GM19328 (cell line): ENCODE data around the gene FSD1L.

ENCODE experiments used
- ATAC-seq: cut with Tn5 transposase; IDR thresholded peaks from one replicate; pipeline ENCODE4 v1.9.1; 2021; ENCODE audit warnings: mild to moderate bottlenecking, moderate library complexity; ENCODE audit not compliant: unreplicated experiment

Gene FSD1L

DNA sequence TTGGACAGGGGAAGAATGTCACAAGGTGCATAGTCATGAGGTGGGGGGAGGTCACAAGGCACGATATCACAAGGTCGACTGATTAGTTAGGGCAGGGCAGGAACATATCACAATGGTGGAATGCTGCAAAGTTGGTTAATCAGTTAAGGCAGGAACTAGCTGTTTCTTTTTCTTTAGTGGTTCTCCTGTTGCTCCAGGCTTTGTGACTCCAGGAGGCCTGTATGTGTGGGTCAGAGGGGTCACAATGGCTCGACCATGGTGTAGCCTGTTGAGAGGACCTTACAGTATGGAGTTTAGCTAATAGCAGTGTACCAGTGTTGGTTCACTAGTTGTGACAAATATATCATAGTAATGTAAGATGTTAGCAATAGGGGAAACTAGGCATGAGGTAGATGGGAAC is 12.4 kb upstream of the FSD1L start:
- no peak for ATAC-seq

DNA sequence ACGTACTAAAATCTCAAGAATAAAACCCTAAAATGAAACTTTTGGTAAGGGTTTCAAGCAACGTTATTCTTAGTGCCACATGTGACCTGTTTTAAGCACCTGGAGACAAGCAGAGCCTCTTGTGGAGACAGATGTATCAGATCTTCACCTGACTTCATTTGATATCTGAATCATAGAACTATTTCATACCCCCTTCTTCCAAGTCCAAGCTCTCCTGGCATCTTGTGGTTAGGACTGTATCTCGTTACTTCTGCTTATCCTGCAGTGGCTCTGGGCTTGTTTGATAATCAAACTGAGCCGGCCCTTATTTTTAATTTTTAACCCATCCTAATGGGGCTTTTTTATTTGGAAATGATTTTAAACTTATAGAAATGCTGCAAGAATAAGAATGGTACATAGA is 11.1 kb upstream of the FSD1L start:
- ATAC-seq, result no peak

DNA sequence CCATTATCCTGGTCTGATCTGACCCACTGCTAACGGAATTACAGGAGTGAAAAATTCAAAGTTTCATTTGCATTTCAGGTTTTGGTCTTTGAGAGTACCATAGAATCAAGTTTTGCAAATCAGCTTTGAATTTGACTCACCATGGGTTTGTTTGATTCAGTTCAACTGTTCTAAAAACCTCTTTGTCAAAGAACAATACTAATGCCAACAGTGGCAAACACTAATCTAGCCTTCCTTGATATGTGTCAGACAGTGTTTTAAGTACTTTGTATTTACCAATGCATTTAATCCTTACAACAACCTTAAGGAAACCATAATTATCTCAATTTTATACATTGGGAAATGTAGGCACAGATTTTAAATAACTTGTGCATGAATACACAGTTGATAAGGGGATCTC is 10.1 kb upstream of the FSD1L start:
- ATAC-seq, result no peak

DNA sequence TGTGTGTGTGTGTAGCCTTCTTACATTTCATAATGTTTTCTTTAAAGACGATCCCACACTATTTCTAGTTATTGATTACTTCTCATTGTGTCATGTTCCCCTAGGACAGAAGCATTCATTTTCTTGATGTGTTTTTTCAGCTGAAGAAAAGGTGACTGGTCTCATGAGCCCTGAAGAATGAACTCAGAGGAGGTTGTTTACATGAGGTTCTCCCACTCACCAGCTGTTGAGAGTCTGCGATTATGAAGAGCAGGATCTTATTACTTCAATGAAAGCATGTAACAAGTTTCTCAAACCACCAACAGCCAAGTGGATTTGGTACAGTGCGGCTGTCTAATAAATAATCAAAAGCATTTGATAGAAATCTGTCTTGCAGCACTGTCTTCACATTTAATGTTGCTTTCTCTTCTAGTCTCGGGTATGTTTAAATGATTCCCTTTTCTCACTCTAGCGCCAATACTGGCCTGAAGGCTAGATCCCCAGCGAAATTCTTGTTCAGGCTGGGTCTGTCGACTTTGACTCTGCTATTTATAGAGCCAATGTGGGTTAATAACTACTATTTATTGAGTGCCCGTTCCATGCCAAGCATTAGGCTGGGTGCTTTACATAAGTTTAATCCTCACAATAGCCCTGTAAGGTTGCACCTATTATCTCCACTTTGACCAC is 9.6 kb upstream of the FSD1L start:
- no peak for ATAC-seq

DNA sequence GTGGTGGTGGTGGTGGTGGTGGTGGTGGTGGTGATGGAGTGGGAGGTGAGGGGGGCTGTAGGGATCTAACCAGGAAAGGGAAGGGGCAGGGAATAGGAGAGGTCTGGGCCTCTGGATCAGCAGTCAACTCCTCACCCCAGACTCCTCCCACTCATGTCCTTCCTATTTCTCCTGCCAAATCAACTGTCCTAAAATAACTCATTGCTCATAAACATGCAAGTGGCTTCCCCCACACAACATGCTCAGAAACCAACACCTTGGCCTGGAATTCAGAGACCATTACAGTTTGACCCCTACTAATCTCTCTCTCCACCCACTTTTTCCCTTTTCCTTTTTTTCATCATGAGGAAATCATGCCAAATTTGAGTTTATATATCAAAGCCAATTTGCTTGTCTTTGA is 8.4 kb upstream of the FSD1L start:
- no peak for ATAC-seq

DNA sequence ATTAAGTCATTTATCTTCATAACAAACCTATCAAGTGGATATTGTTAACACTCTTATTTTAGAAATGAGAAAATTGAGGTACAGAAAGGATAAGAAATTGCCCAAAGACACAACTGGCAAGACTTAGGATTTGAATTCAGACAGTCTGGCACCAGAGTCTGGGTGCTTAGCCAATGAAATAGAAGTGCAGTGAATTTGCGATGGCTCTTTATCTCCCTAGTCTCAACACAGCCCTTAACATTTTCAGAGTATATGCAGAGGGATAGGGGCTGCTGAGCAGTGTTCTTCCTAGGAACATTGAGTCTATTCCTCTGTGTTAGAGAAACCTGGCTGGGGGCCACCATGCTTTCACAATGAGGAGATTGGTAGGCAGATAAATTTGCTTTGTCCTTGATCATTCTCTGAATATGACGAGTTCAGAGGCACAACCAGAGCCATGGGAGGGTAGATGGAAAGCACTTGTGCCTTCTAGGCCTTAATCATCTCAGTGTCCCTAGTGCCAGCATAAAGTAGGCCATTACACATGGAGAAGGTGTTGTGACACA is 6.1 kb upstream of the FSD1L start:
- ATAC-seq, result no peak

DNA sequence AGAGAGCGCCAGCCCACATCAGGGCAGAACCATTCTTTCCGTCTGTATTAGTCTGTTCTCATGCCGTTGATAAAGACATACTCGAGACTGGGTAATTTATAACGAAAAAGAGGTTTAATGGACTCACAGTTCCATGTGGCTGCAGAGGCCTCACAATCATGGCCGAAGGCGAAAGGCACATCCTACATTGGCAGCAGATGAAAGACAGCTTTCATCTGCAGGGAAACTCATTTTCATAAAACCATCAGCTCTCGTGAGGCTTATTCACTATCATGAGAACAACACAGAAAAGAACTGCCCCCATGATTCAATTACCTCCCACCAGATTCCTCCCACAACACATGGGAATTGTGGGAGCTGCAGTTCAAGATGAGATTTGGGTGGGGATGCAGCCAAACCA is 4.7 kb upstream of the FSD1L start:
- ATAC-seq, result no peak

DNA sequence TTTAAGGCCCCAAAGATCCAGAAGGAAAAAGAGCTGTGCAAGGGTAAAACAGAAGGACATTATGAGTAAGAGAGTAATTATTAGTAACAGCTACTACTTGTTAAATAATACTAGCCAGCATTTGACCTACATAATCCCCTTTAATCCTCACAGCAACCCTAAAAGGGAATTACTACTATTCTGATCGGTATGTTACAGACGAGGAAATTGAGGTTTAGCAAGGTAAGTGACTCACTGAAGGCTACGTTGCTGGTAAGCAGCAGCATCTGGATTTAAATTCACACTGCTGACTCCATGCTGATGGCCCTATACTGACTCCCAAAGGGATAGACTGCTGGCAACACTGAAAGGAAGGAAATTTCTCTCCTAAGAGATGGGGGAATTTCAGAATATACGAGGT is 3.7 kb upstream of the FSD1L start:
- no peak for ATAC-seq

DNA sequence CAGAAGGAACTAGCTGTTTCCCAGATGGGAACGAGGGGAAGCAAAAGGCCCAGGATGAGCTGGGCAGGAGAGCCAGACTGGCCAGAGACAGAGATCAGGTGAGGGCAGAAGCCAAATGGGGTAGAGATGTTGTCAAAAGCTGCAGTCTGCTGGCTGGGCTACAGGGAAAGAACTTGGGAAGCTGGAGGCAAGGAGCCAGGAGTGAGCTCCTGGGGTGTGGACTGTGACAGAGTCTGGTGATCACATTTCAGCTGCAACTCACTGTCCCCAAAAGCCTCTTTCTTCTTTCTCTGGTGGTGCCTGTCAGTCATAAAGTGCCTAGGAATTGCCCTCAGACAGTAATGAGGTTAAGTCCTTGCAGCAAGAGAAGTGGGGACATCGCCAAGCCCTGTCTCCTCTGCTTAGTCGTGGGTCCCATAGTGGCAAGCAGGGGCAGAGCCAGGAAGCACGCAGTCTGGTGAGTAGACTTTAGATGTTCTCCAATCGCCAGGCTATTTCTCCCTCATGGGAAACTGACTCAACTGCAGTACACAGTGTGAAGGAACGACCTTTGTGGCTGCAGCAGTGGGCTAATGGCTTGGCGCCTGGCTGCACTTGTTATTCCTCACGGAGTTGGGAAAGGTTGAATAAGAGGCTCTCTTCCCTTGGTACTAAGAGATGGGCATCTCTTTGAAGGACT is 2.5 kb upstream of the FSD1L start:
- no peak for ATAC-seq

DNA sequence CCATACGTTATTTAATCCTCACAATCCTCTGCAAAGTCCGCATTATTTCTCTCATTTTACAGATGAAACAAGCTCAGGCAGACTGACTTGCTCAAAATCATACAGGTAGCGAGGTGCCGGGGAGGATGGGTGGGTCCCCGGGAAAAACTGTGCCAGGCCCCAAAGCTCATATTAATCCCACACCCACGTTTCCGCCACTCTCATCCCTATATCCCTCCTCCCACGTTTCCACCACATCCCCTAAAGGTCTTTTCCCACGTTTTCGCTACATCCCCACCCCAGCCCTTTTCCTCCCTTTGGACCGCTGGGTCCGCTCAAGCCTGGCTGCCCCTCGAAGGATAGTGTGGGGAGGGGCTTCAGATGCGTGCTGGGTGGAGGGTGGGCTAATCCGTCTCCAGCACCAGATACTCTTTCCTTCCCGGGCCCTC is 434 bp upstream of the FSD1L start:
- ATAC-seq, result no peak

DNA sequence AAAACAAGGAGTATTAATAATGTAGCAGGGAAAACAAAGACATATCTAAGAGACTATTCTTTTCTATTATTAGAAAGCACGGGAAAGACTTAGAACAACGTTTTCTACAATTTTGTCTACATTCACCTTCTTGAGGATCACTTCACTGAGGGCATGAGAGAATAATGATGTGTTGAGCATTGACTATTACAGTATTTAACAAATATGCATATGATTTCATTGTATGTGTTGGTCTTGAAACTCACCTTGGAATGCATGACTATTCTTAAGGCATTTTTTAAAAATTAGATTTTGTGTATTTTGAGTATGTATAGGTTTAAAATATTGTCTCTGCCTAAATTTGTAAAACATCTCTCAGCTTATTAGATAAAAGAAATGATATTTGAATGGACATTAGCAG is 1.2 kb downstream of the FSD1L start:
- no peak for ATAC-seq

DNA sequence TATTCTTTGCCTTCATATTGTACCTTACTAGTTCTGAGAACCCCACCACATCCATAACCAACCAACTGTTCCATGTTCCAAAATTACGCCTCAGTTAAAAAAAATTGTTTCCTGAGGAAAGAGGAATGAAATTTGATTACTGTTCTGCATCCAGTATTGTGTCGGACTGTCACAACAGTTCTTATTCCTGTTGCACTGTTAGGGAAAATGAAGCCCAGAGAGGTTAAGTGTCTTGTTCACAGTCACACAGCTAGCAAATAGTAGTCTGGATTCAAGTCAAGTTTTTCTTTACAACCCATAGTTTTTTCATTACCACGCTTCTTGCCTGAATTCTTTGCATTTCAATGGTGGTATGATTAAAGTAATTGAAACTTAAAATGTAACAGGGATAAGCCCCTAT is 4.4 kb downstream of the FSD1L start:
- ATAC-seq, result no peak

DNA sequence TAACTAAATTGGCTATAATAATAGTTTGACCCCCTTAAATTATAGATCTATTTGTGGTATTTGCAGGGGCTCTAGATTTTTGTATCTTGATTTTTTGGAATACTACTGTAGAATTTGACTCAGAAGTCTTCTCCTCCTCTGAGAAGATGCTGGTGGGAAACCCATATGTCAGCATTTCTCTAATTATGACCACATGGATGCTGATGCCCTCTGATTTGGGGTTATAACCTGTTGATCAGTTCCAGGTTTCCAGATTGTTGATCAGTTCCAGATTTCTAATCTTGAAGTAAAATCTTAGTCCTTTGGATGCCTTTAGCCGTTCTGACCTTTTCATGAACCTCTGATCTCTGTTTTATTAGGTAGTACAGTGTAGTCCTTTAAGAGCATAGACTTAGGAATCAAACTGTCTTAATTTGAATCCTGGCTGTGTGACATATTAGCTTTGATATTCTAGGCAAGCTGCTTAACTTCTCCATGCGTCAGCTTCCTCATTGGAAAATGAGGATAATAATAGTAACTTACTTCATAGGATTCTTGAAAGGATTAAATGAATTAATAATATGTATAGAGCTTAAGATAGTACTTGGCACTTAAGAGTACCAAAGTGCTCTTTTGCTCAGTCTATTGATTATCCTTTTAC is 8.1 kb downstream of the FSD1L start:
- no peak for ATAC-seq

DNA sequence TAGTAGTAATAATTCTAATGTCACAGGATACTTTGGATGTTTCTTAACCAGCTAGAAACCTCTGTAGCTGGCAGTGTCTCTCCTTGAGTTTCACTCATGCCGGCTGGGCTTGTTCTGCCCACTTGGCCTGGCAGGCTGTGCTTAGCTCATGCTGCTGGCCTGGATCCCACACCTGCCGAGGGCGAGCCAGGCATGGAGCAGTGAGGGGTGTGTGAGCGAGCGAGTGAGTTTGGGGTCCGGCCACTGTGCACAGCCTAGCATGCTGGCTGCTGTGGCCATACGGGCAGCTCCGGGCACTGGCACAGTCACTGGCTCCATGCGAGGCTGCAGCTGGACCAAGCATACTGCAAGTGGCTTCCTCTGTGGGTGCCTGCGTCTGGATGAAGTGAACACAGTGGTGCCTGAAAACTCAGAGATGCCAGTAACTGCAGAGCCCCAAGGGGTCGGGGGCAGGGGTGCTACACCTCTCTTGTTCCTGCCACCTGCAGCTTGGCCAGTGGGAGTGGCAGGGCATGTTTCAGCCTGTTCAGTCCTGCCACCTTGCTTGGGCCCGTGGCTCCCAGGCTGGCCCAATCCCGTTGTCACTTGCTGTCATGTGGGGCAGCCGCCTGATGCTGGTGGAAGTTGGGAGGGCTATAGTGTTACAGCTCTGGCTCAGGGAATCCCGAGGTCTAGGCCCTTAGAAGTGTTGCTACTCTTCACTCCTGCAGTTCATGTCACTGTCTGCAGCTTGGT is 9.9 kb downstream of the FSD1L start:
- no peak for ATAC-seq

DNA sequence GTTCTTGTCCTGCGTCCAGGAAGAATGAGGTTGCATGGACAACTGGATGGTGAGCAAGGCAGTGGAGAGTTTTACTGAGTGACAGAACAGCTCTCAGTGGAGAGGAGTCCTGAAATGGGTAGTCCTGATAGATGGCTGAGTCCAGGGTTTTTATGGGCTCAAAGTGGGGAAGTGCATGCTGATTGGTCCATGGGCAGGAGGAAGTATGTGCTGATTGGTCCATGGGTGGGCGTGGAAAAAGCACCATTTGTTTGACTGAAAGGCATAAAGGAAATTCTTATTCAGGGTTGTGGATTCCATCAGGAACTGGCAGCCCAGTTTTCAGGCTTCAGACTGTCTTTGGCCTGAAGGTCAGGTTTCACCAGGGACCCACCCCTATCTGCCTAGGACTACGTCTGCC is 10.6 kb downstream of the FSD1L start:
- ATAC-seq, result no peak

DNA sequence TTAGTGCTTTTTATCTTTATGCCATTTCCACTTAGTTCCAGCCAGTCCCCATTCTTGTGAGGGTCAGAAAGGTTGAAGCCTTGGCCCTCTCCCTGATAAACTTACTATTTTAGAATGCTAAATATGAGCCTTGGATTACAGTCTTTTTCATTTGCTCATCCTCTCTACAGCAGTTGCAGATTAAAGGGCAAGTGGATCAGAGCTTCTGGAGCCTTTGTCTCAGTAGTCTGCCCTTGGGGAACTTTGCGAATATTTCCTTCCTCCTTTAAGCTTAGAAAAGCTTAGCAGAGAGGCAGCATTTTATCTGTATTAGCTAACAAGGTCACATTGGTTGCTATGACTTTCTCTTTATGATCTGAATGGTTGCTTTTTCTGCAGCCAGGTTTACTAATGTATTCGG is 11.5 kb downstream of the FSD1L start:
- no peak for ATAC-seq

DNA sequence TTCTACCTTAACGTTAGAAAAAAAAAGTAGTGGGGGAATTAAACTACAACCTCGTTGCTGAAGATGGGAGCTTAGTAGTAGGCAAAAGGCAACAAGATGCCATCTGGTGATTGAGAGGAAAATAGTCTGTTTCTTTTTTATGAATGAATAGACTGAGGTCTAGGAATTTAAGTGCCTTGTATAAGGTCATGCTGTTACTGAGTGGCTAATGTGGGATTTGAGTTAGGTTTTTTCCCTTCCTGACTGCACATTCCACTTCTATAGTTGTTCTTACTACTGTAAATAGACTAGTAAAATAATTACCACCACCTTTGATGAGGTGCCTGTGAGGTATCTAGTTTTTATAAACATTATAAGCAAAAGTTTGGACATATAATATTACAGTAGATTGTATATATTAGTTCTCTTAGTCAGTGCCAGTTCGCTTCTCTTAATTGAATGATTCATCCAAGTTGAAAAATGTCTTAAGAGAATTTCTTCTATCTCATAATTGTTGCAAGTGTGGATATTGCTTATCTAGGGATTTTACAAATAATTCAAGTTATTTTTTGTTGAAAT is 19.1 kb downstream of the FSD1L start:
- no peak for ATAC-seq

DNA sequence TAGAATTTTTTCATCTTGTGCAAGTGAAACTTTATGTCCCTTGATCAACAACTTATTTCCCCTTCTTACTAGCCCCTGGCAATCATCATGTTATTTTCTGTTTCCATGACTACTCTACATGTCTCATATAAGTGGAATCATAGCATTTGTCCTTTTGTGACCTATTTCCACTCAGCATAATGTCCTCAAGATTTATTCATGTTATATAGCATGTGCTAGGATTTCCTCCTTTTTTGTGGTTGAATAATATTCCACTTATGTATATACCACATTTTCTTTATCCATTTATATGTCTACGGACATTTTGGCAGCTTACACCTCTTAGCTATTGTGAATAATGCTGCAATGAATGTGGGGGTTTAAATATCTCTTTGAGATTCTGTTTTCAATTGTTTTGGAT is 21.0 kb downstream of the FSD1L start:
- ATAC-seq, result no peak

DNA sequence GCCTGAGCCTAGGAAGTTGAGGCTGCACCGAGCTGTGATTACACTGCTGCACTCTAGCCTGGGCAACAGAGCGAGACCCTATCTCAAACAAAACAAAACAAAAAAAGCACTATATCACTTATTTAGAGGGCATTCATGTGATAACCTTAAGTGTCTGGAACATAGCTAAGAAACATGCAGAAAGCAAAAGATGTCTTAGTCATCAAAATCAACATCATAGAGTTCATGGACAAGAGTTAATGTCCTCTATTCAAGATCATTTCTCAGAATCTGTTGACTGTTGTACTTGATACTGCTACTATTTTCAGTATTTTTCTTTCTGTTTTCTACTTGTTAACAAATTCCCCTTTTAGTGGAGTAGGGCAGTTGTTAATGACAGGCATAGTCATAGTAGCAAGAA is 25.4 kb downstream of the FSD1L start:
- ATAC-seq, result no peak

DNA sequence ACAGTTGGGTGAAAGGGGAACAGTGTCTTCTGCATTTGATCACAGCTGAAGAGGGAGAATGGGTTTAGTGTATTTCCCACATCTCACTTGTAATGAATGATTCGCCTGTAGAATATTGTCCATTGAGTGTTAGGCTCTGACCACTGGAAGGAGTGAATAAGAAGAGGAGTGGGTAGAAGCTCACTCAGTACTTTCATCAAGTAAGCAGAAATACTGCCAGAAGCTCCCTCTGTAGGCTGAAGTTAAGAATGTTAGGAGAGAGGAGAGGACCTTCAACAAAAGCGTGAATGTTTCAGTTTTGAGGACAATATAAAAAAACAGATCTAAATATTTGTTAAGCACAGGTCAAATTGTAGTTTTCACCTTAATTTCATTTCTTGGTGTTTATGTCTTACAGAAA is 27.5 kb downstream of the FSD1L start:
- no peak for ATAC-seq

DNA sequence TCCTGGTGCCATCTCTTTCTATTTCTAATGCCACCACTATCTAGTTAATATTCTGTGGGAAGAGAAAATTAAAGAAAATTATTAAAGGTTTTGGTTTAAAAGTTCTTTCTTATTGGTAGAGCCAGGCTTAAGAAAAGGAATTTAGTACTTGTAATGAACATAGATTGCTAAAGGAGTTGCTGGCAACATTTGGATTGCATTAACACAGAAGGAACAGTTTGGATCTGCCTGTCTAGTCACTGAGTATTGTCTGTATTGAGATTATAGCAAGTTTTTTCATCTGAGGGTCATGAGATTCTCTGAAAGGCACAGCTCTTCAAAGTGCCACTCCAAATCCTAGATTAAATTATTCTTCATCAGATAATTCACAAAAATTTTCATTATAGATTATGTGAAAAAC is 32.0 kb downstream of the FSD1L start:
- no peak for ATAC-seq
